Measurements from ENCODE around the gene DOK6.

The DOK6 gene

DNA sequence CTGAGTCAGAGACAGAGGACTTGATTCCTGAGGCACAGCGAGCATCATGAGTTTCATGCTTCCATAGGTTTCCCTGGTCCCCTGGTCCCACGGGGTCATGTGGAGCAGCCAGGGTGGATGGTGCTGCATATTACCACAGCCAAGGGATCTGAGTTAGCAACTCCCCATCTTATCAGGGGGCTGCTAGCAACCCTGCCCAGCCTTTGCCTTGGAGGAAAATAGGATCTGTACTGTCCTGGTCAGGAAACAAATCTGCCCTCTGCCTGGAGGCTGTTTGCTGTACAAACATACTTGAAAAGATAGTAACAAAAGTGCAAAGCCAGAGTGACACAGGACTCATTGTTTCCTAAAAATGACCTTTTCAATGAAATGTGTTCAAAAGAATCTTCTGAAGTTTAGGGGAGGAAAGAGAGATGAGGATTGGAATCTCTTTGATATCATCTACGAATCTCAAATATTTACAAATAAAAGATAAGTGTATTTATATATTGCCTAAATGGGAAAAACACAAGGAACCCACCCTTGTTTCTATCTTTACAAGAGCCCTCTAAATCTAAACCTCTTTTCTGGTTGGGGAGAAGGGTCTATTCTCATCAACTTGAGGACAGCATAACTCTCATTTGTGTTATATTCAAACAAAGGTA, 352.2 kb downstream of the DOK6 start:
- no peak for DNase-seq (ENCODE audit: low spot score)

DNA sequence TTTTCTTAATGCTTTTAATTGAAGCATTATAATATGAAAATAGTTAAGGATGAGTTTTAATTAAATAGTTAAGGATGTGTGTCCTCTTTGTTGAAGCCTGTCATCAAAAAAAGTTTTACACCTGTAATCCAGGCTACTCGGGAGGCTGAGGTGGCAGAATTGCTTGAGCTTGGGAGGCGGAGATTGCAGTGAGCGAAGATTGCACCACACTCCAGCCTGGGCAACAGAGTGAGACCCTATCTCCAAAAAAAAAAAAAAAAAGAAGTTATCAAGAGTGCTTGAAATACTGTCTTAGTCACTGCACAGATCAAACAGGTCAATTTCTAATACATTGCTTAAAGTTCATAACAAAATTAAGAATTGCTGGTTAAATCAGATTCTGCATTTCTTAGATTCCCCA, 353.4 kb downstream of the DOK6 start:
- no peak for DNase-seq (ENCODE audit: low spot score)

DNA sequence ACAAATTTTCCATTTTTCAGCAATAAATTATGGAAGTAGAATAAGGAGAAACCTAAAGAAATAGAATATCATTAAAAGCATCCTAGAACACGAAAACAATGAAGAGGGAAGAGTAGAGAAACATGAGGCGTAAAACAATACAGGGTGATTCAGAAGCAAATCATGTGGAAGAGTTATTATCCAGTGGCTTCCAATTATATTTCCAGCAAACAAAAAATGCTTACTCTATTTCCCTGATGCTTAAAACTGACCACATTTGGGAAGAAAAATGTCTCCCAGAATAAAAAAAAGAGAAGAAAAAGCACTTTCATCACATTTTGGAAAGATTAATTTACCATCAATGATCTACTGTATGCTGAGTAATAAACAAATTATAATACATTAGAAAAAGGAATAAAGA, 354.4 kb downstream of the DOK6 start:
- DNase-seq (ENCODE audit: low spot score) = no peak

DNA sequence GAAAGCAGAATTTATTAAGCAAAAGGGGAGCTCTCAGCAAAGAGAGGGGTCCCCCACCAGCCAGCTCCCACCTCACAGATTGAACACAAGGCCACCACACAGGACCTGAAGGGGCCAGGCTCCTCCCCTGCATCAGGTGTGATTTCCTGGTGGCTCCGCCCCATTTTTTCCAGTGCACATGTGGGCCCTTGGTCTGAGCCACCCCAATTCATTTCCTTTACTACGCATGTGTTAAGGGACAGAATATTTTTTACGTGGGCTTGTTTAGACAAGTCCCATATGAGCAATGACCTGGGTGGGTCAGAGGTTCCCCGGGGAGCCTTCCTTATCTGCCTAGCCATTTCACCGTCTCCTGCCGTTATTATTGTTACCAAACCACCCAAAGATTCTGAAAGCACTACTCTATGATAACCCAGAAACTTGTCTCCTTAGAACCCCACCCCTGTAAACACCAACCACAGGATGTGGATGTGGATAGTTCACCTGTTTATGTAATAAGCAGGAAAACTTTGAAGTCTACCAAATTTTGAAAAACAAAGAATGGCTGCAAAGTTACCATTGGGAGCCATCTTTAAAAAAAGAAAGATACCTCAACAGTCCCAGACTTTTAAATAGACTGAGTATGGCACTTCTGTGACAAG, 355.3 kb downstream of the DOK6 start:
- no peak for DNase-seq (ENCODE audit: low spot score)

DNA sequence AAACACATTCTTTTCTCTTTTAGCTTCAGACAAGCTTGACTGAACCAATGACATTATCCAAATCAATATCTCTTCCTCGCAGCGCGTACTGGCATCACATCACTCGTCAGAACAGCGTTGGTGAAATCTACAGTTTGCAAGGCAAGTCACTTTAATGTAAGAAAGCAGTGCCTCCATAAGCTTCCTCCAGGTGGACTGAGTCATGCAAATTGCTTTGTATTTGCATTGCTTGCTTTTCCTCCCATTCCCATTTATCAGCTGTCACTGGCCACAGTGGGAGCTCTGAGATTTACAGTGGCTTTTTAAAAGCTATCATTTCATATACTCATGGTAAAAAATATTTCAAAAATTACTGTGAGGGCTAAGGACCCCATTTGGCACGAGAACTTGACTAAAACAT, 357.0 kb downstream of the DOK6 start:
- no peak for DNase-seq (ENCODE audit: low spot score)

DNA sequence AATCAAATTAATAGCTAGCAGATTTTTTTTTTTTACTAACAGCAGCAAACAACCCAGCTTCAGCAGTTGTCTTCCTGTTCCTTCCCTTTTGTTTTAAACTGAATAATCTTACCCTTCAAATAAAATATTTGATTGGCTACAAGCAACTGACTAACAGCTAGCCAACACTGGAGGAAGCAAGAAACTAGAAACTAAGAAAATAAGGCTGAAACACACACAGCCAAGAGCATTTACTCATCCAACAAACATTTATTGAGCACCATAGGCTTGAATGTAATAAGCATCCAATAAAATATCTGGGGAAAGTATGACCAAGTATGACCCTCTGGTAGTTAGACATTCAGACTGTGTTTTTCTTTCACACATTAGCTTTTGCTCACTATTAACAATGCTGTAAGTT, 357.8 kb downstream of the DOK6 start:
- DNase-seq (ENCODE audit: low spot score) = no peak

DNA sequence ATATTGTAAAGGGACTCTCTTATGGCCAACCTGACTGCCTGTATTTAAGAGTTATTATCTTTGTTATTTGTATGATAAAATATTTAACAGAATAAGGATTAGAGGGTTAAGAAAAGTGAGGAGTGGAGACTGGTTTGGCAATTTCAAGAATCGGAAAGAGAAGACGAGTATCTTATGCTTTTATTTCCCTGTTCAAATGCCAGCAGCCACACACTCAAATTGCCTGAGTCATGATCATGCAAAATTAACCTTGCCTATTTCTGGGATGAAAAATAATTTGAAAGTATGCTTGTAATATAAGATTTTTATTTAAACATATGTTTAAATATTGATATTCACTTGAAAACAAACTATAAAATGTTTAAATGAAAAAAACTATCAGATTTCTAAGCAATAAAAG, 358.4 kb downstream of the DOK6 start:
- no peak for DNase-seq (ENCODE audit: low spot score)

DNA sequence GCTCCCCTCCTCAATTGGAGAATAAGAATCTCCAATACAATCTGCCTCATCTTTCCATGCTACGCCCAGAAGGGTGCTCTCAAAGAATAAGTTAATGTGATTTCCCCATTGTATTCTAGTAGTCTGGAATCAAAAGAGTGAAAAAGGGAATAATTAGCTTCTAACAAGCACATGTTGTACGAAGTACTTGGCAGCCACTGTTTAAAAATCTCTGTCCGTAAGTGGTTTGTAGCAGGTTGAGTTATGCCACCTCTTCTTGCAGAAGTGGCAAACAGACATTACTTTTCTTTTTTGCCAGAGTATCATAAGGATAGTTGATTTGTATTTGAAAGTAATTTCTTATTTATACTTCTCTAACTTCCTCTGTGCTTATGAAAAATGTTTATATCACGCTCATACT, 362.3 kb downstream of the DOK6 start:
- no peak for DNase-seq (ENCODE audit: low spot score)

DNA sequence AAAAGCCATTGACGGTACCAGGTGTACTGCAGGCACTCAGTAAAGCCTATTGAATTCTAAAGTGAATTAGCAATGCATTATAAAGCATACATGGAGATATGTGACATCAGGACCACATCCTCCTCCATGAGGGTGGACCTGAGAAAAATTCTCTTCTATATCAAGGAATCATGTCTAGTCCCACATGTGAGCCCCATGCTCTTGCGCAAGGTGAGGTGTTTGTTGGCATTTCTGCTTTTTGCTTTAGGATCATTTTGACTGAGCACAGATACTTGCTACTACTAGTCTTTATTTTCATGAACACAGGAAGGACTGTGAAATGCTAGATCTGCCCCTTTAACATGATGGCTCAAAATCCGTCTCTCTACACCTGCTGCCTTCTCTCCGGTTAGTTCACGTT, 363.1 kb downstream of the DOK6 start:
- no peak for DNase-seq (ENCODE audit: low spot score)

DNA sequence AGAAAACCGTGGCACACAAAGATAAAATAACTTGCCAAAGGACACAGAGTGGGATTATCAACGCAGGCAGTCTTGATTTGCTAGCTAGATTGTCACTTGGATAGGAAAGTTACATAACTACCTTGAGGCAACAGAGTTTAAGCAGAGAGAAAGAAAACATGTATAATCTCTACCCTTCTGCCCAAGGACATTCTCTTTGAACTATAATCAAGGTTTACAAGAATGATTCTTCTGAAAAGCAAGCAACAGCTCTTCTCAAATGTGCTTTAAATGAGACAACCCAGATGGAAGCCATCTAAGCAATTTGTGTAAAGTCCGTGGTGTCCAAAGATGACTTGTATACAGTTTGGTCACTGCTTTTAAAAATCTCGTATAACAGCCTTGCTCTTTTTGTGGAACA, 369.6 kb downstream of the DOK6 start:
- no peak for DNase-seq (ENCODE audit: low spot score)

DNA sequence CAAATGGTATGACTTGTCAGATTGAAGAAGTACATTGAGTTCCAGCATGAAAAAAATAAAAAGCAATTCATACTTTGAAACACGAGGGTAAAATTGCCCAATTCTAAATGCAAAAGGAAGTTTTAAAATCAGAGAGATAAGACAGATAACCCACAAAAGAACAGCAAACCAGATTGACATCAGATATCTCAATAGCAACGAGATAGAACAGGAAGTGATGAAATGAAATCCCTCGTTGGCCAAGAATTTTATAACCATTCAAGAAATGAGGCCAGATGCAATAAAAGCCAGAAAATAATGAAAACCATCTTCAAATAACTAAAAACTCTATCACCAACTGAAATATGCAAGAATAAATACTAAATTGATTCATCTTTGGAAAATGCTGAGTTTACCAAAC, 374.1 kb downstream of the DOK6 start:
- DNase-seq (ENCODE audit: low spot score) = no peak

DNA sequence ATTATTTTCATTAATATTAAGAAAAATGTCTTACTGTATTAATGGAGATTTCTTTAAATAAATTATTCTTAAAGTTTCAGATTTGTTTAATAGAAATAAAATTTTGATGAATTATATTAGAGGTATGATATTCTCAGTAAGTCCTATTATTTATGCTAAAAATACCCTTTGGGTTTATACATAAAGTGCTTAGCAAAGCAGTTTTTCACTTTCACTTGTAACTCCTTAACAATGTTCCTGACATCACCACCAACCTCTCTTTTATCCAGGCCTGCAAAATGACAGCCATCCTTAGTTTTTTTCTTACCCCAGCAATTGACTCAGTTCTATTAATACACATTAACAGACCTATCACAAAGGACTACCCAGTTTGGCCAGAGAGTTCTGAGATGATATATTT, 376.6 kb downstream of the DOK6 start:
- no peak for DNase-seq (ENCODE audit: low spot score)

DNA sequence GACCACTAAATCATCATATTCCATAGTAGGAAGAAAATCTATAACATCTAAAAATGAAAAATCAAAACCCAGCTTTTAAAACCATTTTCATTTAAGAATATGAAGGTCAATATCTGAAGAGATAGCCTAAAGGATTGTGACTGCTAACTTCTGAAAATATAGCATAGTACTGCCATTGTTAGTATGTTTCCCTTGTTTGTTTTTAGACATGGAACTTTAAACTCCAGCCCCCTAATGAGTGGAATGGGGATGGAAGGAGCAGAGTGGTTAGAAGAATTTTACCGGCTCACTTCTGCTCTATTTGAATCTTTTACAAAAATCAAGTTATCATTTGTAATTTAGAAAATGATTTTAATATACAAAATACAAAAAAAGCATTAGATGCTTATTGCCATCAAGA, 378.0 kb downstream of the DOK6 start:
- DNase-seq (ENCODE audit: low spot score) = no peak

DNA sequence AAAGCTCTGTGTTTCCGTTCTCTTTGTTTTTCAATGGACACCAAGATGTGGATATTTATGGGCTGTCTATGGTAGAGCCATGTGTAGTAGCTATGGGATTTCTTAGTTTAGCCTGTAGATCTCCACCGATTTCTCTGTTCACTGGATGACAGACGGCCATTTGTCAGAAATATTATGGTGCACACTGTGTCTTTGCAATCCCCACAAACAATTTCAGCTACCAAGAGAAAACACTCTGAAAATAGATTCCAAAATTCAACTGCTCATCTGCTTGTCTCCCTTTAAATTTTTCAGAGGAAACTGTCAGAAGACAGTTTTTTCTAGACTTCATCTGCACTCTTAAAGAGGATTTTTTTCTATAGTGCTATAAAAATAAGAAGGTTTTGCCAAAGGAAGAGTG, 380.2 kb downstream of the DOK6 start:
- no peak for DNase-seq (ENCODE audit: low spot score)

DNA sequence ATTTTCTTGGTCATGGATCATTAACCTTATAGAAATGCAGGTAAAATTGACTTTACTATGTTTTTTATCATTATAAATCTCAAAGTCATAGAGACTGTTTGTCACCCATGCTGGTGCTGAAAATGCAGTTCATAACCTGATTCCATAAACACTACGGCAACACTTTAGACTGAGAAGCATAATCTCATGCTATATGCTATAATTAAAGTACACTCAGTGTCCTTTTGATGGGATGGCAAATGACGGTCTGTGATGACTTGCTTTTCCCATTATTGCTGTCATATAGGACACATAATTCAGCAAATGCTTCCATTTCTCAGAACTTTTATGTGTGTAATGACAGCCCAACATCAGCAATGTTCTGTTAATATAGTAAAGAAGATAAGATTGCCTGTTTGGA, 384.1 kb downstream of the DOK6 start:
- no peak for DNase-seq (ENCODE audit: low spot score)

DNA sequence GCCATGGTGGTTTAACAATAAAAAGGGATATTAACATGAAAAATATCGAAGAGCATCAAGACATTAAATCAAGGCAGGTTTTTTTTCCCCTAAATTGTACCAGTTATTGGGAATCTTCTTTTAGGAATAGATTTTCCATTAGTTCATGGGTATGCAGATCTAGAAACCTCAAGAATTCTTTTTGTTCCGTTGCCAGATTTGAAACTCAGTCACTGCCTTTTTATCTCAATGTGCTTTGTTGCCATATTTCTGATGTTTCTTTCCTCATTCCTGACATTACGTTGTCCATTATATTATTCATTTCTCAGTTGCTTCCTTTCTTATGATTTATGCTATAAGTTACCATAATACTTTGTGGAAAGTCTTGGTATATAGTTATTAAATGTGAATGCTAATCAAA, 384.8 kb downstream of the DOK6 start:
- no peak for DNase-seq (ENCODE audit: low spot score)

DNA sequence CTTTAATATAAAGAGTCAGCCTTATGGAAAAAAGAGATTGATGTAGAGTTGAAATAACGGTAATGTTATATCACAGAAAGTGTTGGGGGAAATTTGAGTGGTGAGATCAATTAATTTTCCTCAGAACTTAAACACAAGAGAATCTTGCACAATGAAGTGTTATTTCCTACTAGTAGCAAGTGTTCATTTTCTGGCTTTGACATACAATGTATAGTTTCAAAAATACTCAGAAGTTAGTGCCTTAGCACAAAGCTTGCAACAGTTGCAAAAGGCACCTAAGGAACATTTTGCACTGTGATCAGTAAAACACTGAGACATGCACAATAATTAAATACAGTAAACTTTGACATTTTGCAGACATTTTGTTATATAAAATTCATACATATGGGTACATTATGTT, 385.7 kb downstream of the DOK6 start:
- no peak for DNase-seq (ENCODE audit: low spot score)

DNA sequence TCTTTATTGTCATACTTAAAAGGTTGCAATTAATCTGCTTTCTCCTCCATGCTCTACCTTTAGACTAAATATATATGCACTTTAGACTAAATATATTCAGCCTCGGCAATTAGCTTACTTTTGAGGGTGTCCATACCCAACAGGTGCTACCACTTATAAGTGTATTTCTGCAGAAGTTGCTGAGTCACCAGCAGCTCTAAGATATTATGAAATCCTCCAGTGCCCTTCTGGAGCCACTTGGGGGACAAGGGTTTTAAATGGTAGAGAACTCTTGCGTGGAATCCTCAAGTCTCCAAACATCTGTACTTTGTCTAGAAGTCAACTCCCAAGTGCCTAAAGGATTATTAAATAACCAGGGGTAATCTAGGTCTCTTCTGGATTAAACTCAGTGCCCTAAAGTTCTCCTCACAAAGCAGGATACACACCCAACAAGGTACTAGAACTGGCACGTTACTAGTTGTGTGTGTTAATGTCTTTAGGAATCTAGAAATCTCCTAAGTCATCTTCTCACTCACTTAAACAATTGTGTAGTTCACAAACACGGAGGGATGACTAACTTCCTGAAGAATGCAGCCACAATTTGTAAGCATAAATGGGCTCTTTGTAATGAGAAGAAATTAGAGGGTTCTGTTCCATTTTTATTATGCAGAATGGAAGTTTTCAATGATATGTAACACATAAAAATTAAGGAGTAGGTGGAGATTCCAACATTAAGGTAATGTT, 387.3 kb downstream of the DOK6 start:
- DNase-seq (ENCODE audit: low spot score) = no peak

DNA sequence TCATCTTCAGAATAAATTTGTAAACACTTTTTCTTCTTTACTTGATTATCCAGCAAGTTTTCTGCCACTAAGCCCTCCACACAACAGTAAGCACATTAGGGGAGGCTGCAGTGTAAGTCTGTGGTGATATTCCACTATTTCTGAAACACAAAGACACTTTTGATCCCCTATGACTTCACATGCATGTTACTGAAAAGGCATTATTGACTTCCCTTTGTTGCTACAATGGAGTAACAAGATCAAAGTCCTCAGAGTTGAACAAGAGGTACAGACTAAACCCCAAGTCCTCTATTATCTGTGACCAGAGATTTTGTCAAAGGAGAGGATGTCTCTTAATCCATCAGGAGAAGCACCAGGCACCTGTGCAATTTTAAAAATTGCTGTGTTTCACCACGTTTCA, 389.1 kb downstream of the DOK6 start:
- DNase-seq (ENCODE audit: low spot score) = no peak

DNA sequence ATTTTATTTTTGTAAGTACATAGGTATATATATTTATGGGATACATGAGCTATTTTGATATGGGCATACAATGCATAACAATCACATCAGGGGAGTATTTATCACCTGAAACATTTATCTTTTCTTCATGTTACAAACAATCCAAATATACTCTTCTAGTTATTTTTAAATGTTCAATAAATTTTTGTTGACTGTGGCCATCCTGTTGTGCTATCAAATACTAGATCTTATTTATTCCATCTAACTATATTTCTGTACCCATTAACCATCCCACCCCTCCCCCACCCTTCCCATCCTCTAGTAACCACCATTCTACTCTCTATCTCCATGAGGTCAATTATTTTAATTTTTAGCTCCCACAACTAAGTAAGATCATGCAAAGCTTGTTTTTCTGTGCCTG, 390.0 kb downstream of the DOK6 start:
- DNase-seq (ENCODE audit: low spot score) = no peak

DNA sequence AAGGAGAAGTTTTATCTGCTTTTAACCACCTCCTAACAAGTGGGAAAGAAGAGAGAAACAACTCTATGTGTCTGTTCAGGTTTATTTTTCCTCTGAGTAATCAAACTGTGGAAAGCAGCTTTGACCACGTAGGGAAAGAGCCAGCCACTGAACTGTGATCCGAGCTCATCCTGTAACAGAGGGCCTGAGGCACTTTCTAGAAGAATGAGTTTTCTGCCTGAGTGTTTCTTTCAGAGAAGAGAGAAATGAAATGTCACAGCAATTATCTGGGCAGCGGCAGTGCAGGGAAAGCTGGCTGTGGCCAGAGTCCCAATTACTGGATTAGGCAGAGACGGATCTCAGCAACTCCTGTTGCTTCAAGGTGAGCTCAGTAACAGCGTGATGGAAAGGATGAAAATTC, 395.1 kb downstream of the DOK6 start:
- no peak for DNase-seq (ENCODE audit: low spot score)

DNA sequence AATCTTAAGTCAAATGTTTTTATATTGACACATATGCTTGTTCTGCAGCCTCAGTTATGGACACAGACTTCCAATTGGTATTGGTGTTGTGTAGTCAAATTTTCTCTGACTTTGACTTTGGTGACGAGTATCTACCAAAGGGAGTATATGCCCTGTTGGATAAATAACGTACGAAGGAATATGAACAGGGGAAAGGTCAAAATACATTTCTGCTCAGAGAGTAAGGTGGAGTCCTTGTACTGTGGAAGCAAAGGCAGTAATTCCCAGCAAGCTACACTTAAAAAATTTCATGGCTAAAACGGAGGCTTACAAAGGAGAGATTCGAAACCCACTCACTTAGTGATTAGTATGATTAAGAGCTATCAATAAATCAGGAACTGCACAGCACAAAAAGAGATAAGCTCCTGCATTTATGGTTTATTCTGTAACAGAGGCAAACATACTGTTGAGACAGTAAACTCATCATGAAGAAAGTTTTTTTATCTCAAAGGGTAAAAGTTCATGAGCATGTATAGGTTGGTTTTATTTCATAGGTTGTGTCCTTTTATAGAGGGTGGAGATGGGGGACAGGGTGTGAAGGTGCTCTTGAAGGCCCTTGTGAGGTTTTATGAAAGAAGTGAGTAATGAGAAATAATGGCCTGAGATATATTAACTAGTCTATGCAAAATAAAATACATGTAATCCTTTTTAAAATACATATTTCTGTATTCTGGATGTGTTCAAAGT, 404.3 kb downstream of the DOK6 start:
- DNase-seq (ENCODE audit: low spot score) = no peak

DNA sequence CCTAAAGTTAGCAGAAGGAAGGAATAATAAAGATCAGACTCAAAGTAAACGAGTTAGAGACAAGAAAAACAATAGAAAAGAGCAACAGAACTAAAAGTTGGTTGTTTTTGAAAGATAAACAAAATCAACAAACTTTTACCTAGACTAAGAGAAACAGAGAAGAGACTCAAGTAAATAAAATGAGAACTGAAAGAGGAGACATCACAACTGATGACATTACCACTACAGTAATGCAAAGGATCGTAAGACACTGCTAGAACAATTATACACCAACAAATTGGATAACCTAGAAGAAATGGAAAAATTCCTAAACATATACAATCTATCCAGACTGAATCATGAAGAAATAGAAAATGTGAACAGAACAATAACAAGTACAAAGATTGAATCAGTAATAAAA, 407.7 kb downstream of the DOK6 start:
- no peak for DNase-seq (ENCODE audit: low spot score)

Data from CD4-positive, alpha-beta T cell treated with Interleukin-2 at 100 ng/mL for 4 hours (primary cell).